IMR-90 (cell line): Measurements from ENCODE around the gene PITPNM3. TPM values are rescaled to one million over a fixed set of nuclear protein-coding genes. Genes with fewer than 3 reads are reported as not detected.

Experiments used
- ATAC-seq: fragments of 200-7000 bp; cut with Tn5 transposase; 2 replicates; pipeline ENCODE4 v1.9.1; 2020; ENCODE audit warnings: low read depth, mild to moderate bottlenecking, moderate library complexity
- BruUV-seq: library from RNA; stranded (reverse); fragments of 400-500 nt; replicated peaks from 2 replicates; lab custom pipeline; 2021; lab: Mats Ljungman, UMichigan
- CTCF ChIA-PET: fragments of 300-600 bp; formaldehyde crosslinking; extraction: SDS; loops from one replicate; lab custom pipeline; 2021; ENCODE audit warnings: antibody characterized with exemption; lab: Yijun Ruan, JAX
- POLR2A ChIA-PET: fragments of 300-600 bp; sonication (Branson Sonifier 250); formaldehyde crosslinking; loops from one replicate; lab custom pipeline; 2022; ENCODE audit warnings: antibody characterized with exemption; ENCODE audit not compliant: unreplicated experiment; lab: Charles Lee
- DNase-seq: peaks from one replicate; pipeline ENCODE4 v3.0.0; 2013
- H2AFZ ChIP-seq: replicated peaks from 2 replicates; pipeline ENCODE3; 2013; ENCODE audit warnings: low read length, mild to moderate bottlenecking; ENCODE audit not compliant: poor library complexity
- H2AK5ac ChIP-seq: 2 replicates; pipeline ENCODE4 v1.6.1; 2013; ENCODE audit warnings: low read depth, low read length, inconsistent platforms
- H2AK9ac ChIP-seq: replicated peaks from 2 replicates; pipeline ENCODE3; 2013; ENCODE audit warnings: mild to moderate bottlenecking, low read depth, low read length, moderate library complexity; ENCODE audit not compliant: poor library complexity
- H2BK120ac ChIP-seq: 2 replicates; pipeline ENCODE4 v1.6.1; 2013; ENCODE audit warnings: low read depth, low read length, inconsistent platforms
- H2BK15ac ChIP-seq: 3 replicates; pipeline ENCODE4 v1.6.1; 2013; ENCODE audit warnings: low read depth, low read length, inconsistent platforms
- H2BK20ac ChIP-seq: 2 replicates; pipeline ENCODE4 v1.6.1; 2013; ENCODE audit warnings: low read depth, mild to moderate bottlenecking, inconsistent platforms, low read length, moderate library complexity
- H2BK5ac ChIP-seq: 2 replicates; pipeline ENCODE4 v1.6.1; 2013; ENCODE audit warnings: mild to moderate bottlenecking, low read depth, low read length, inconsistent platforms; ENCODE audit not compliant: poor library complexity, severe bottlenecking
- H3K14ac ChIP-seq: replicated peaks from 2 replicates; pipeline ENCODE4 v1.6.1; 2013; ENCODE audit warnings: low read depth, low read length, inconsistent platforms
- H3K18ac ChIP-seq: 2 replicates; pipeline ENCODE4 v1.6.1; 2013; ENCODE audit warnings: low read depth, low read length, control low read depth
- H3K23ac ChIP-seq: 2 replicates; pipeline ENCODE4 v1.6.1; 2013; ENCODE audit warnings: low read depth, low read length, inconsistent platforms
- H3K27ac ChIP-seq: 2 replicates; pipeline ENCODE4 v1.5.1; 2013; ENCODE audit warnings: mild to moderate bottlenecking, control low read depth, low read length; ENCODE audit not compliant: insufficient read depth
- H3K27me3 ChIP-seq: 2 replicates; pipeline ENCODE4 v1.6.1; 2013; ENCODE audit warnings: low read length; ENCODE audit not compliant: control insufficient read depth, insufficient read depth
- H3K36me3 ChIP-seq: 2 replicates; pipeline ENCODE4 v1.6.1; 2013; ENCODE audit warnings: low read length, mixed read lengths; ENCODE audit not compliant: control insufficient read depth, insufficient read depth
- H3K4ac ChIP-seq: 2 replicates; pipeline ENCODE4 v1.6.1; 2013; ENCODE audit warnings: low read depth, low read length, inconsistent platforms
- H3K4me1 ChIP-seq: 2 replicates; pipeline ENCODE4 v1.6.1; 2013; ENCODE audit warnings: low read length, mixed read lengths; ENCODE audit not compliant: control insufficient read depth, insufficient read depth
- H3K4me2 ChIP-seq: 2 replicates; pipeline ENCODE4 v1.6.1; 2013; ENCODE audit warnings: low read depth, mild to moderate bottlenecking, control low read depth, low read length, moderate library complexity
- H3K4me3 ChIP-seq: 2 replicates; pipeline ENCODE4 v1.5.1; 2013; ENCODE audit warnings: low read depth, mild to moderate bottlenecking, control low read depth, low read length, moderate library complexity; ENCODE audit not compliant: insufficient read depth
- H3K56ac ChIP-seq: 2 replicates; pipeline ENCODE4 v1.6.1; 2013; ENCODE audit warnings: low read length, inconsistent platforms; ENCODE audit not compliant: insufficient read depth; ENCODE audit errors: extremely low read depth
- H3K79me1 ChIP-seq, 2 experiments: 2 replicates each; pipeline ENCODE4 v1.6.1; 2013; ENCODE audit warnings: low read length in 2 of 2, inconsistent platforms in 1 of 2, low read depth in 1 of 2
- H3K9ac ChIP-seq: 2 replicates; pipeline ENCODE4 v1.6.1; 2013; ENCODE audit warnings: low read depth, low read length, control low read depth
- H3K9me1 ChIP-seq: 2 replicates; pipeline ENCODE4 v1.6.1; 2013; ENCODE audit warnings: low read length, inconsistent platforms; ENCODE audit not compliant: insufficient read depth
- H3K9me3 ChIP-seq: 2 replicates; pipeline ENCODE4 v1.6.1; 2013; ENCODE audit warnings: low read length; ENCODE audit not compliant: control insufficient read depth, insufficient read depth
- H4K20me1 ChIP-seq: 2 replicates; pipeline ENCODE4 v1.6.1; 2013; ENCODE audit warnings: low read length, inconsistent platforms; ENCODE audit not compliant: insufficient read depth
- H4K5ac ChIP-seq: 2 replicates; pipeline ENCODE4 v1.6.1; 2013; ENCODE audit warnings: mild to moderate bottlenecking, low read depth, low read length, control low read depth
- H4K8ac ChIP-seq, 2 experiments: 2 replicates each; pipeline ENCODE4 v1.6.1; 2013; ENCODE audit warnings: low read depth in 2 of 2, low read length in 2 of 2, control low read depth in 1 of 2, inconsistent platforms in 1 of 2
- H4K91ac ChIP-seq: 2 replicates; pipeline ENCODE4 v1.6.1; 2013; ENCODE audit warnings: low read depth, low read length, inconsistent platforms; ENCODE audit not compliant: insufficient read depth
- BHLHE40 ChIP-seq: fragments of 150-350 bp; IDR thresholded peaks from 2 replicates; pipeline ENCODE4 v1.6.1; 2016; ENCODE audit warnings: mild to moderate bottlenecking, low read depth, low read length
- CEBPB ChIP-seq: IDR thresholded peaks from 2 replicates; pipeline ENCODE4 v1.6.1; 2012; ENCODE audit warnings: low read depth, low read length, improper control_type of control experiment
- CHD1 ChIP-seq: IDR thresholded peaks from 2 replicates; pipeline ENCODE4 v1.6.1; 2012; ENCODE audit warnings: low read depth, low read length, improper control_type of control experiment
- ELK1 ChIP-seq: fragments of 150-350 bp; IDR thresholded peaks from 2 replicates; pipeline ENCODE4 v1.6.1; 2016; ENCODE audit warnings: low read depth, mild to moderate bottlenecking, low read length, moderate library complexity, borderline replicate concordance
- FOS ChIP-seq: fragments of 150-350 bp; IDR thresholded peaks from 2 replicates; pipeline ENCODE4 v1.6.1; 2016; ENCODE audit warnings: low read depth, low read length
- SMC3 ChIP-seq: fragments of 150-350 bp; IDR thresholded peaks from 2 replicates; pipeline ENCODE4 v1.6.1; 2016; ENCODE audit warnings: low read depth, mild to moderate bottlenecking, antibody characterized with exemption, low read length, moderate library complexity
- WGBS, 2 experiments: methylation state at CpG; one replicate each; pipeline versions ENCODE4 v1.1.5 to v1.1.7; 2013; ENCODE audit warnings: missing lambda C conversion rate in 2 of 2; ENCODE audit not compliant: insufficient read length in 1 of 2; ENCODE audit errors: extremely low coverage in 2 of 2; 5-methylcytosine and 5-hydroxymethylcytosine counted together
- dilution Hi-C: fragments of 300-500 bp; cut with HindIII; formaldehyde crosslinking; loops from one replicate; pipeline ENCODE4 v1.14.3; 2018; ENCODE audit warnings: low sequenced_read_pairs; ENCODE audit not compliant: unreplicated experiment
- in situ Hi-C: fragments of 300-500 bp; cut with MboI; formaldehyde crosslinking; loops from 3 replicates; pipeline ENCODE4 v1.14.3; 2019; ENCODE audit warnings: low sequenced_read_pairs, inconsistent platforms, mixed read lengths
- intact Hi-C: fragments of 100-400 bp; cut with micrococcal nuclease; formaldehyde crosslinking; loops from 2 replicates; pipeline ENCODE4 v1.10.0; 2022
- polyA plus RNA-seq, 3 experiments: library from polyadenylated mRNA; depleted of rRNA; stranded (reverse); fragments of >200 nt; gene quantifications; 2 replicates each; pipeline ENCODE4 v1.2.3, GENCODE V29; 2012; ENCODE audit warnings: low replicate concordance in 1 of 3
- total RNA-seq: library from RNA; depleted of rRNA; stranded (reverse); fragments of >200 nt; gene quantifications from 2 replicates; pipeline ENCODE4 v1.2.3, GENCODE V29; 2012
- TF ChIP-seq, protein P1 (sequence below): conservative IDR thresholded peaks from 2 replicates; pipeline ENCODE4 v1.5.1; 2012; ENCODE audit warnings: mild to moderate bottlenecking, low read depth, low read length, improper control_type of control experiment

Gene PITPNM3
- total and polyA plus RNA-seq, 2 of the 4 experiments (the other 2 are of a cell fraction): 0.54 to 1.7 TPM

DNA sequence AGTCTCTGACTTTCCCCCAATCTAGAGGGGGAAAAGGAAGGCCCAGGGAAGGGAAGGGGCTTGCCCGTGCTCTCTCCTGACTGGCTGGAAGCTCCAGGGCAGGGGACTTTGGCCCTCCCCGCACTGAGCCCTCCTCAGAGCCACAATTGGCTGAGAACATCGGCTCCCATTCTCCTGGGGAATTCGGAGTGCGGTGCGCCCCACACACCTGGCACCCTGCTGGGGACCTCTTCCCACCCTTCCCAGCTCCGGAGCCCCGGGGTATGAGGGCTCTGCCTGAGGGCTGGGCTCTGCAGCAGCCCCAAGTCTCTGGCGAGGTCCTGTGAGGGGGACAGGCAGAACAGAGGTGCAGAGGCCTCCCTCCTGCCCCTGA is 76.1 kb downstream of the PITPNM3 start:
- H3K18ac ChIP-seq: no peak overlapping the region
- no peak overlapping the region for H3K4me3 ChIP-seq
- H2AFZ ChIP-seq: no peak overlapping the region
- no peak overlapping the region for H3K27ac ChIP-seq
- H3K56ac ChIP-seq: no peak overlapping the region
- ChIA-PET POLR2A (no interaction called here), CTCF (no interaction called here)
- no peak overlapping the region for H2AK9ac ChIP-seq
- H3K4me2 ChIP-seq: no peak overlapping the region
- H2BK5ac ChIP-seq: no peak overlapping the region
- DNase-seq: no peak
- no peak overlapping the region for H2BK15ac ChIP-seq
- in situ Hi-C loops (no loop called here), dilution Hi-C loops (no loop called here), intact Hi-C loops (no loop called here)
- H2BK20ac ChIP-seq: no peak overlapping the region
- H3K14ac ChIP-seq: no peak overlapping the region
- WGBS, 2 experiments: 60% methylated on average over 1 of the region's 9 CpGs; no CpG with 5 or more reads in 1 of the 2 experiments
- peaks cover 3% of the 10 kb centered on the region; the same call in 1 of the 2 replicates for H3K4me1 ChIP-seq
- no peaks in the 10 kb centered on the region for H3K9me1 ChIP-seq
- no peaks in the 10 kb centered on the region for H4K20me1 ChIP-seq
- H3K4ac ChIP-seq: no peak overlapping the region
- TF ChIP-seq BHLHE40 (no peak), SMC3 (no peak), ELK1 (no peak), FOS (no peak), CHD1 (no peak), CEBPB (no peak)
- TF ChIP-seq, protein P1, sequence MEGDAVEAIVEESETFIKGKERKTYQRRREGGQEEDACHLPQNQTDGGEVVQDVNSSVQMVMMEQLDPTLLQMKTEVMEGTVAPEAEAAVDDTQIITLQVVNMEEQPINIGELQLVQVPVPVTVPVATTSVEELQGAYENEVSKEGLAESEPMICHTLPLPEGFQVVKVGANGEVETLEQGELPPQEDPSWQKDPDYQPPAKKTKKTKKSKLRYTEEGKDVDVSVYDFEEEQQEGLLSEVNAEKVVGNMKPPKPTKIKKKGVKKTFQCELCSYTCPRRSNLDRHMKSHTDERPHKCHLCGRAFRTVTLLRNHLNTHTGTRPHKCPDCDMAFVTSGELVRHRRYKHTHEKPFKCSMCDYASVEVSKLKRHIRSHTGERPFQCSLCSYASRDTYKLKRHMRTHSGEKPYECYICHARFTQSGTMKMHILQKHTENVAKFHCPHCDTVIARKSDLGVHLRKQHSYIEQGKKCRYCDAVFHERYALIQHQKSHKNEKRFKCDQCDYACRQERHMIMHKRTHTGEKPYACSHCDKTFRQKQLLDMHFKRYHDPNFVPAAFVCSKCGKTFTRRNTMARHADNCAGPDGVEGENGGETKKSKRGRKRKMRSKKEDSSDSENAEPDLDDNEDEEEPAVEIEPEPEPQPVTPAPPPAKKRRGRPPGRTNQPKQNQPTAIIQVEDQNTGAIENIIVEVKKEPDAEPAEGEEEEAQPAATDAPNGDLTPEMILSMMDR: no peak
- H2BK120ac ChIP-seq: no peak overlapping the region
- no TSS peak for BruUV-seq
- H4K91ac ChIP-seq: no peak overlapping the region
- H3K79me1 ChIP-seq: no peaks in the 10 kb centered on the region
- no peaks in the 10 kb centered on the region for H3K9me3 ChIP-seq
- no peaks in the 10 kb centered on the region for H3K36me3 ChIP-seq
- no peak for ATAC-seq
- H3K27me3 ChIP-seq: peaks cover 16% of the 10 kb centered on the region
- no peak overlapping the region for H2AK5ac ChIP-seq
- no peak overlapping the region for H3K23ac ChIP-seq
- no peak overlapping the region for H3K9ac ChIP-seq
- no peak overlapping the region for H4K8ac ChIP-seq
- H4K5ac ChIP-seq: no peak overlapping the region
